Measurements from ENCODE around the gene PCK2.

- no peak for TF ChIP-seq CTCF (IDR thresholded peaks at IDR 0.05; ENCODE audit: insufficient read depth, low read length)
- TF ChIP-seq POLR2AphosphoS5 (IDR thresholded peaks at IDR 0.05; ENCODE audit: low read depth): no peak
- no peak for TF ChIP-seq REST (IDR thresholded peaks at IDR 0.05; ENCODE audit: insufficient replicate concordance, low read depth)
These were observed 22.2 kb upstream of the PCK2 start for GRCh38 chr14:24071836-24072430.
